IMR-90 (cell line): Measurements from ENCODE around the gene DNAI7. TPM values are rescaled to one million over a fixed set of nuclear protein-coding genes. Genes with fewer than 3 reads are reported as not detected.

Experiments
- ATAC-seq: fragments of 200-7000 bp; cut with Tn5 transposase; 2 replicates; pipeline ENCODE4 v1.9.1; 2020; ENCODE audit warnings: low read depth, mild to moderate bottlenecking, moderate library complexity
- BruUV-seq: library from RNA; stranded (reverse); fragments of 400-500 nt; replicated peaks from 2 replicates; lab custom pipeline; 2021; lab: Mats Ljungman, UMichigan
- CTCF ChIA-PET: fragments of 300-600 bp; formaldehyde crosslinking; extraction: SDS; loops from one replicate; lab custom pipeline; 2021; ENCODE audit warnings: antibody characterized with exemption; lab: Yijun Ruan, JAX
- POLR2A ChIA-PET: fragments of 300-600 bp; sonication (Branson Sonifier 250); formaldehyde crosslinking; loops from one replicate; lab custom pipeline; 2022; ENCODE audit warnings: antibody characterized with exemption; ENCODE audit not compliant: unreplicated experiment; lab: Charles Lee
- DNase-seq: peaks from one replicate; pipeline ENCODE4 v3.0.0; 2013
- H2AFZ ChIP-seq: replicated peaks from 2 replicates; pipeline ENCODE3; 2013; ENCODE audit warnings: low read length, mild to moderate bottlenecking; ENCODE audit not compliant: poor library complexity
- H2AK5ac ChIP-seq: 2 replicates; pipeline ENCODE4 v1.6.1; 2013; ENCODE audit warnings: low read depth, low read length, inconsistent platforms
- H2AK9ac ChIP-seq: replicated peaks from 2 replicates; pipeline ENCODE3; 2013; ENCODE audit warnings: mild to moderate bottlenecking, low read depth, low read length, moderate library complexity; ENCODE audit not compliant: poor library complexity
- H2BK120ac ChIP-seq: 2 replicates; pipeline ENCODE4 v1.6.1; 2013; ENCODE audit warnings: low read depth, low read length, inconsistent platforms
- H2BK15ac ChIP-seq: 3 replicates; pipeline ENCODE4 v1.6.1; 2013; ENCODE audit warnings: low read depth, low read length, inconsistent platforms
- H2BK20ac ChIP-seq: 2 replicates; pipeline ENCODE4 v1.6.1; 2013; ENCODE audit warnings: low read depth, mild to moderate bottlenecking, inconsistent platforms, low read length, moderate library complexity
- H2BK5ac ChIP-seq: 2 replicates; pipeline ENCODE4 v1.6.1; 2013; ENCODE audit warnings: mild to moderate bottlenecking, low read depth, low read length, inconsistent platforms; ENCODE audit not compliant: poor library complexity, severe bottlenecking
- H3K14ac ChIP-seq: replicated peaks from 2 replicates; pipeline ENCODE4 v1.6.1; 2013; ENCODE audit warnings: low read depth, low read length, inconsistent platforms
- H3K18ac ChIP-seq: 2 replicates; pipeline ENCODE4 v1.6.1; 2013; ENCODE audit warnings: low read depth, low read length, control low read depth
- H3K23ac ChIP-seq: 2 replicates; pipeline ENCODE4 v1.6.1; 2013; ENCODE audit warnings: low read depth, low read length, inconsistent platforms
- H3K27ac ChIP-seq: 2 replicates; pipeline ENCODE4 v1.5.1; 2013; ENCODE audit warnings: mild to moderate bottlenecking, control low read depth, low read length; ENCODE audit not compliant: insufficient read depth
- H3K27me3 ChIP-seq: 2 replicates; pipeline ENCODE4 v1.6.1; 2013; ENCODE audit warnings: low read length; ENCODE audit not compliant: control insufficient read depth, insufficient read depth
- H3K36me3 ChIP-seq: 2 replicates; pipeline ENCODE4 v1.6.1; 2013; ENCODE audit warnings: low read length, mixed read lengths; ENCODE audit not compliant: control insufficient read depth, insufficient read depth
- H3K4ac ChIP-seq: 2 replicates; pipeline ENCODE4 v1.6.1; 2013; ENCODE audit warnings: low read depth, low read length, inconsistent platforms
- H3K4me1 ChIP-seq: 2 replicates; pipeline ENCODE4 v1.6.1; 2013; ENCODE audit warnings: low read length, mixed read lengths; ENCODE audit not compliant: control insufficient read depth, insufficient read depth
- H3K4me2 ChIP-seq: 2 replicates; pipeline ENCODE4 v1.6.1; 2013; ENCODE audit warnings: low read depth, mild to moderate bottlenecking, control low read depth, low read length, moderate library complexity
- H3K4me3 ChIP-seq: 2 replicates; pipeline ENCODE4 v1.5.1; 2013; ENCODE audit warnings: low read depth, mild to moderate bottlenecking, control low read depth, low read length, moderate library complexity; ENCODE audit not compliant: insufficient read depth
- H3K56ac ChIP-seq: 2 replicates; pipeline ENCODE4 v1.6.1; 2013; ENCODE audit warnings: low read length, inconsistent platforms; ENCODE audit not compliant: insufficient read depth; ENCODE audit errors: extremely low read depth
- H3K79me1 ChIP-seq, 2 experiments: 2 replicates each; pipeline ENCODE4 v1.6.1; 2013; ENCODE audit warnings: low read length in 2 of 2, inconsistent platforms in 1 of 2, low read depth in 1 of 2
- H3K9ac ChIP-seq: 2 replicates; pipeline ENCODE4 v1.6.1; 2013; ENCODE audit warnings: low read depth, low read length, control low read depth
- H3K9me1 ChIP-seq: 2 replicates; pipeline ENCODE4 v1.6.1; 2013; ENCODE audit warnings: low read length, inconsistent platforms; ENCODE audit not compliant: insufficient read depth
- H3K9me3 ChIP-seq: 2 replicates; pipeline ENCODE4 v1.6.1; 2013; ENCODE audit warnings: low read length; ENCODE audit not compliant: control insufficient read depth, insufficient read depth
- H4K20me1 ChIP-seq: 2 replicates; pipeline ENCODE4 v1.6.1; 2013; ENCODE audit warnings: low read length, inconsistent platforms; ENCODE audit not compliant: insufficient read depth
- H4K5ac ChIP-seq: 2 replicates; pipeline ENCODE4 v1.6.1; 2013; ENCODE audit warnings: mild to moderate bottlenecking, low read depth, low read length, control low read depth
- H4K8ac ChIP-seq, 2 experiments: 2 replicates each; pipeline ENCODE4 v1.6.1; 2013; ENCODE audit warnings: low read depth in 2 of 2, low read length in 2 of 2, control low read depth in 1 of 2, inconsistent platforms in 1 of 2
- H4K91ac ChIP-seq: 2 replicates; pipeline ENCODE4 v1.6.1; 2013; ENCODE audit warnings: low read depth, low read length, inconsistent platforms; ENCODE audit not compliant: insufficient read depth
- BHLHE40 ChIP-seq: fragments of 150-350 bp; IDR thresholded peaks from 2 replicates; pipeline ENCODE4 v1.6.1; 2016; ENCODE audit warnings: mild to moderate bottlenecking, low read depth, low read length
- CEBPB ChIP-seq: IDR thresholded peaks from 2 replicates; pipeline ENCODE4 v1.6.1; 2012; ENCODE audit warnings: low read depth, low read length, improper control_type of control experiment
- CHD1 ChIP-seq: IDR thresholded peaks from 2 replicates; pipeline ENCODE4 v1.6.1; 2012; ENCODE audit warnings: low read depth, low read length, improper control_type of control experiment
- CTCF ChIP-seq: conservative IDR thresholded peaks from 2 replicates; pipeline ENCODE4 v1.5.1; 2012; ENCODE audit warnings: mild to moderate bottlenecking, low read depth, low read length, improper control_type of control experiment
- FOS ChIP-seq: fragments of 150-350 bp; IDR thresholded peaks from 2 replicates; pipeline ENCODE4 v1.6.1; 2016; ENCODE audit warnings: low read depth, low read length
- MAFK ChIP-seq: IDR thresholded peaks from 2 replicates; pipeline ENCODE4 v1.6.1; 2012; ENCODE audit warnings: low read depth, low read length, improper control_type of control experiment
- MAZ ChIP-seq: IDR thresholded peaks from 2 replicates; pipeline ENCODE4 v1.6.1; 2012; ENCODE audit warnings: low read depth, mild to moderate bottlenecking, low read length, improper control_type of control experiment, moderate library complexity, borderline replicate concordance
- MXI1 ChIP-seq: IDR thresholded peaks from 2 replicates; pipeline ENCODE4 v1.6.1; 2012; ENCODE audit warnings: low read depth, mild to moderate bottlenecking, low read length, moderate library complexity, borderline replicate concordance
- NFE2L2 ChIP-seq: fragments of 150-350 bp; IDR thresholded peaks from 2 replicates; pipeline ENCODE4 v1.6.1; 2016; ENCODE audit warnings: low read depth, mild to moderate bottlenecking, low read length
- POLR2A ChIP-seq: IDR thresholded peaks from 2 replicates; pipeline ENCODE4 v1.6.1; 2012; ENCODE audit warnings: mild to moderate bottlenecking, low read depth, low read length
- RAD21 ChIP-seq: IDR thresholded peaks from 2 replicates; pipeline ENCODE4 v1.6.1; 2012; ENCODE audit warnings: low read length, improper control_type of control experiment
- RCOR1 ChIP-seq: IDR thresholded peaks from 2 replicates; pipeline ENCODE4 v1.6.1; 2012; ENCODE audit warnings: mild to moderate bottlenecking, low read length, improper control_type of control experiment; ENCODE audit not compliant: insufficient replicate concordance
- WGBS, 2 experiments: methylation state at CpG; one replicate each; pipeline versions ENCODE4 v1.1.5 to v1.1.7; 2013; ENCODE audit warnings: missing lambda C conversion rate in 2 of 2; ENCODE audit not compliant: insufficient read length in 1 of 2; ENCODE audit errors: extremely low coverage in 2 of 2; 5-methylcytosine and 5-hydroxymethylcytosine counted together
- dilution Hi-C: fragments of 300-500 bp; cut with HindIII; formaldehyde crosslinking; loops from one replicate; pipeline ENCODE4 v1.14.3; 2018; ENCODE audit warnings: low sequenced_read_pairs; ENCODE audit not compliant: unreplicated experiment
- in situ Hi-C: fragments of 300-500 bp; cut with MboI; formaldehyde crosslinking; loops from 3 replicates; pipeline ENCODE4 v1.14.3; 2019; ENCODE audit warnings: low sequenced_read_pairs, inconsistent platforms, mixed read lengths
- intact Hi-C: fragments of 100-400 bp; cut with micrococcal nuclease; formaldehyde crosslinking; loops from 2 replicates; pipeline ENCODE4 v1.10.0; 2022
- polyA plus RNA-seq, 3 experiments: library from polyadenylated mRNA; depleted of rRNA; stranded (reverse); fragments of >200 nt; gene quantifications; 2 replicates each; pipeline ENCODE4 v1.2.3, GENCODE V29; 2012; ENCODE audit warnings: low replicate concordance in 1 of 3
- total RNA-seq: library from RNA; depleted of rRNA; stranded (reverse); fragments of >200 nt; gene quantifications from 2 replicates; pipeline ENCODE4 v1.2.3, GENCODE V29; 2012
- TF ChIP-seq, protein P1 (sequence below): fragments of 150-350 bp; IDR thresholded peaks from 2 replicates; pipeline ENCODE4 v1.6.1; 2017; ENCODE audit warnings: mild to moderate bottlenecking, antibody characterized with exemption, low read length, low read depth
- TF ChIP-seq, protein P2 (sequence below): fragments of 150-350 bp; IDR thresholded peaks from 2 replicates; pipeline ENCODE4 v1.6.1; 2016; ENCODE audit warnings: low read depth, mild to moderate bottlenecking, low read length, moderate library complexity, borderline replicate concordance

The DNAI7 gene
- total and polyA plus RNA-seq, 2 of the 4 experiments (the other 2 are of a cell fraction): under 0.01 to 0.07 TPM

DNA sequence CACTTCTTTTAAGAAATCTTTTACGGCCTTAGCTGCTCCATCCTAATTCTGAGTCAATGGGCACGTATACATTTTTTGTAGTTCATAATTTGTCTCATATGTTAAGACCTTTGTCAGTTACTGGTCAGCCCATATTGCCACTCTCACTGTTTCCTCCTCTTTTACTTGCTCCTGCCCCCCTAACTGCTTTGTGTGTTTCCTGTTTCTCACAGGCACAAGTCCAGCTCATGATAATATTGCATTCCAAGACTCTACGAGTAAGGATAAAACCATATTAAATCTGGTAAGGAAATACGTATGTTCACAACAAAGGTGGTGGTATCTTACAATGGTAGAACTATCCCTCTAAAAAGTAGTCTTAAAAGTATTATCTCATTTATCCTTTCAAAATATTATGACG, 111.7 kb downstream of the DNAI7 start:
- H3K79me1 ChIP-seq: no peaks in the 10 kb centered on the region
- intact Hi-C loops: no loop called here
- H3K4me1 ChIP-seq: no peaks in the 10 kb centered on the region
- no peak overlapping the region for H3K23ac ChIP-seq
- no peak overlapping the region for H3K4me3 ChIP-seq
- no peaks in the 10 kb centered on the region for H4K20me1 ChIP-seq
- no peaks in the 10 kb centered on the region for H3K36me3 ChIP-seq
- H4K91ac ChIP-seq: no peak overlapping the region
- H3K4ac ChIP-seq: no peak overlapping the region
- H3K27me3 ChIP-seq: peaks cover 2% of the 10 kb centered on the region
- ATAC-seq (no peak), DNase-seq (no peak)
- in situ Hi-C loops: no loop called here
- no peaks in the 10 kb centered on the region for H3K9me1 ChIP-seq
- TF ChIP-seq, protein P1, sequence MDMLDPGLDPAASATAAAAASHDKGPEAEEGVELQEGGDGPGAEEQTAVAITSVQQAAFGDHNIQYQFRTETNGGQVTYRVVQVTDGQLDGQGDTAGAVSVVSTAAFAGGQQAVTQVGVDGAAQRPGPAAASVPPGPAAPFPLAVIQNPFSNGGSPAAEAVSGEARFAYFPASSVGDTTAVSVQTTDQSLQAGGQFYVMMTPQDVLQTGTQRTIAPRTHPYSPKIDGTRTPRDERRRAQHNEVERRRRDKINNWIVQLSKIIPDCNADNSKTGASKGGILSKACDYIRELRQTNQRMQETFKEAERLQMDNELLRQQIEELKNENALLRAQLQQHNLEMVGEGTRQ: no peak
- TF ChIP-seq, protein P2, sequence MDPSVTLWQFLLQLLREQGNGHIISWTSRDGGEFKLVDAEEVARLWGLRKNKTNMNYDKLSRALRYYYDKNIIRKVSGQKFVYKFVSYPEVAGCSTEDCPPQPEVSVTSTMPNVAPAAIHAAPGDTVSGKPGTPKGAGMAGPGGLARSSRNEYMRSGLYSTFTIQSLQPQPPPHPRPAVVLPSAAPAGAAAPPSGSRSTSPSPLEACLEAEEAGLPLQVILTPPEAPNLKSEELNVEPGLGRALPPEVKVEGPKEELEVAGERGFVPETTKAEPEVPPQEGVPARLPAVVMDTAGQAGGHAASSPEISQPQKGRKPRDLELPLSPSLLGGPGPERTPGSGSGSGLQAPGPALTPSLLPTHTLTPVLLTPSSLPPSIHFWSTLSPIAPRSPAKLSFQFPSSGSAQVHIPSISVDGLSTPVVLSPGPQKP: no peak
- no peak for TF ChIP-seq BHLHE40
- no peak for TF ChIP-seq NFE2L2
- TF ChIP-seq RAD21: no peak
- no peak for TF ChIP-seq RCOR1
- no peak for TF ChIP-seq POLR2A
- no peak for TF ChIP-seq FOS
- TF ChIP-seq MAFK: no peak
- no peak for TF ChIP-seq MAZ
- no peak for TF ChIP-seq CTCF
- no peak for TF ChIP-seq CEBPB
- TF ChIP-seq MXI1: no peak
- no peak for TF ChIP-seq CHD1
- H4K5ac ChIP-seq: no peak overlapping the region
- dilution Hi-C loops: no loop called here
- no peak overlapping the region for H2BK15ac ChIP-seq
- H3K9ac ChIP-seq: no peak overlapping the region
- no peak overlapping the region for H2BK5ac ChIP-seq
- CTCF ChIA-PET: interaction anchor here (0.7 kb wide), 1 partner anchor 1896 kb away, joined by 3 read pairs; no protein-coding TSS in a partner anchor
- no peak overlapping the region for H2AK5ac ChIP-seq
- no peak overlapping the region for H2AFZ ChIP-seq
- no peak overlapping the region for H3K4me2 ChIP-seq
- H2BK20ac ChIP-seq: no peak overlapping the region
- peak overlapping the region; percentile 82; the same call in 1 of the 2 replicates for H3K14ac ChIP-seq
- H2BK120ac ChIP-seq: no peak overlapping the region
- H2AK9ac ChIP-seq: no peak overlapping the region
- no TSS peak for BruUV-seq
- no peak overlapping the region for H4K8ac ChIP-seq
- no peaks in the 10 kb centered on the region for H3K9me3 ChIP-seq
- H3K18ac ChIP-seq: no peak overlapping the region
- no CpG with 5 or more reads among the region's 5 CpGs for WGBS, 2 experiments
- no peak overlapping the region for H3K27ac ChIP-seq
- H3K56ac ChIP-seq: no peak overlapping the region
- POLR2A ChIA-PET: no interaction called here
